ENCODE results near the gene LRSAM1. TPM values are rescaled to one million over a fixed set of nuclear protein-coding genes. Genes with fewer than 3 reads are reported as not detected.

LRSAM1 gene
- total RNA-seq, 1 donor from 2014 or later = 6.7 TPM

GRCh38 chr9:127423476-127423933 lies 27.8 kb upstream of the LRSAM1 start:
- Mint-ChIP-seq H3K27ac (peak overlapping the region; percentile 99), H3K4me1 (peaks cover 40% of the 10 kb centered on the region), H3K36me3 (no peaks in the 10 kb centered on the region), H3K4me3 (peak overlapping the region; percentile 100), H3K9me3 (no peaks in the 10 kb centered on the region), H3K27me3 (ENCODE audit: insufficient read depth, low read depth) (peaks cover 7% of the 10 kb centered on the region)
- H2AFZ ChIP-seq (replicated peaks) = peak overlapping the region; percentile 100
- H3K36me3 ChIP-seq = no peaks in the 10 kb centered on the region
- peak overlapping the region; percentile 2 for H3K27ac ChIP-seq
- no peak for DNase-seq (ENCODE audit: low spot score)
- no peaks in the 10 kb centered on the region for H3K27me3 ChIP-seq
- H3K9ac ChIP-seq = peak overlapping the region; percentile 77
- H3F3A ChIP-seq (ENCODE audit: low read depth) = no peaks in the 10 kb centered on the region
- no peaks in the 10 kb centered on the region for H4K20me1 ChIP-seq (ENCODE audit: low read depth)
- TF ChIP-seq EZH2phosphoT487 (IDR thresholded peaks at IDR 0.05) (no peak), EZH2 (IDR thresholded peaks at IDR 0.05) (peak; percentile 30)
- H3K4me2 ChIP-seq = peak overlapping the region; percentile 88
- H3K9me3 ChIP-seq (ENCODE audit: low read depth) = no peaks in the 10 kb centered on the region
- H3K79me2 ChIP-seq (ENCODE audit: low read depth) = peaks cover 60% of the 10 kb centered on the region
- H3K4me1 ChIP-seq = peaks cover 15% of the 10 kb centered on the region
- peak overlapping the region; percentile 92 for H3K4me3 ChIP-seq

DNA sequence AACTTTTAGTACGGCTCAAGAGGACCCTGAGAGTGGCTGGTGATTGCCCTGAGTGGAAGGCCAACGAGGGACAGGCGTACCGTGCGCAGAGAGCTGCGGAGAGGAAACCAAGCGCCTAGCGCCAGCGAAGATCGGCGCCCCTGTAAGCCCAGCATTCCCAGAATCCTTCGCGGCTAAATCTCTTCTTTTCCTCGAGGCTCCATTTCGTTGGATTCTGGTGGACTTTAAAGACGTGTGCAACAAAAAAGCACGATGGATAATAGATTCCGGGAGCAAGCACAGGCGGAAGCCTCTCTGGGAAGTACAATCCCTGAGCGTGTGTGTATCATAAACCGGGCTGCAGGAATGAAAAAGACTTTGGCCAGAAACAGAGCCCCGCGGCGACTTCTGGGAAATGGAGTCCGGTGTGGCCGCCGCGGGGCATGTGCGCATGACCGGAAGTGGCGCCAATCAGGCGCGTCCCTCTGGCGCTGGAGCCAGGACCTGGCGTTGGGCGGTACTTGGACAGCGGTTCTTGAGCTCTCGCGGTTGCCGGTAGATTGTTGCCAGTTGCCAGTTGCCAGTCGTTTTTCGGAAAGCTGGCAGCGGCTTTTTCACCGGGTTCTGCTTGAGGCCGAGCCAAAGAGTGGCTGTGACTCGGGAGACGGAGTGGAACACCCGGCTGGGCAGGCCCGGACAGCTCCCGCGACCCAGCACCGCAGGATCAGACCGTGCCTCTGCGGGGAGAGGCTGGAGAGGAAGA lies 27.2 kb upstream of the LRSAM1 start, which contains the start of gene ZNF79:
Gene ZNF79 (plus strand): TSS at position 449 of the 742 bp plus-strand sequence. CDS start 406 bp downstream, outside the sequence.
- Mint-ChIP-seq H3K4me1 (peaks cover 40% of the 10 kb centered on the region), H3K9me3 (no peaks in the 10 kb centered on the region)
- peak within 1 kb of the TSS; percentile 2 for H3K27ac ChIP-seq

DNA sequence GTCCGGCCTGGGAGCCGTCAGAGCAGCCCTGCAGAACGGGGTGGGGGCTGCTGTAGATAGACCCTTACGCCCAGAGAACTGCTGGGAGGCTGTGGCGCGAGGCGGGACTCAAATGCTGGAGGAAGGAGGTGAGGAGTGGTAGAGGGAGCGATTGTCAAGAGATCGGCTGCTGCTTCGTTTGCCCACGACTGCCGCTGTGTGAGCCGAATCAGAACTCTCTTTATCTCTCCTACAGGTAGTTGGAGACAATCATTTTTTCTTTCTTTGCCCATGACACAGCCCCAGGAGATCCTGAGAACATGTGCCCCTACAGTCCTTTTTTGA lies 26.7 kb upstream of the LRSAM1 start:
- no peaks in the 10 kb centered on the region for H3K27me3 ChIP-seq
- no peak overlapping the region for H3K27ac ChIP-seq
- peaks cover 61% of the 10 kb centered on the region for H3K79me2 ChIP-seq (ENCODE audit: low read depth)

More for the DNA sequence above, 27.2 kb upstream of the LRSAM1 start, which contains the start of gene ZNF79:
- H3K27me3 Mint-ChIP-seq (ENCODE audit: insufficient read depth, low read depth) = peaks cover 3% of the 10 kb centered on the region
- H3K27ac Mint-ChIP-seq = peak within 1 kb of the TSS; percentile 99
- H4K20me1 ChIP-seq (ENCODE audit: low read depth) = no peaks in the 10 kb centered on the region
- peak within 1 kb of the TSS; percentile 100 for H3K4me3 Mint-ChIP-seq
- H2AFZ ChIP-seq (replicated peaks) = peak within 1 kb of the TSS; percentile 100
- peaks cover 61% of the 10 kb centered on the region for H3K79me2 ChIP-seq (ENCODE audit: low read depth)
- H3K36me3 Mint-ChIP-seq = no peaks in the 10 kb centered on the region
- peak within 1 kb of the TSS; percentile 86 for H3K9ac ChIP-seq
- H3K27me3 ChIP-seq = no peaks in the 10 kb centered on the region
- peak within 1 kb of the TSS; percentile 88 for H3K4me2 ChIP-seq
- H3K4me3 ChIP-seq = peak within 1 kb of the TSS; percentile 92
- TF ChIP-seq, protein P1, sequence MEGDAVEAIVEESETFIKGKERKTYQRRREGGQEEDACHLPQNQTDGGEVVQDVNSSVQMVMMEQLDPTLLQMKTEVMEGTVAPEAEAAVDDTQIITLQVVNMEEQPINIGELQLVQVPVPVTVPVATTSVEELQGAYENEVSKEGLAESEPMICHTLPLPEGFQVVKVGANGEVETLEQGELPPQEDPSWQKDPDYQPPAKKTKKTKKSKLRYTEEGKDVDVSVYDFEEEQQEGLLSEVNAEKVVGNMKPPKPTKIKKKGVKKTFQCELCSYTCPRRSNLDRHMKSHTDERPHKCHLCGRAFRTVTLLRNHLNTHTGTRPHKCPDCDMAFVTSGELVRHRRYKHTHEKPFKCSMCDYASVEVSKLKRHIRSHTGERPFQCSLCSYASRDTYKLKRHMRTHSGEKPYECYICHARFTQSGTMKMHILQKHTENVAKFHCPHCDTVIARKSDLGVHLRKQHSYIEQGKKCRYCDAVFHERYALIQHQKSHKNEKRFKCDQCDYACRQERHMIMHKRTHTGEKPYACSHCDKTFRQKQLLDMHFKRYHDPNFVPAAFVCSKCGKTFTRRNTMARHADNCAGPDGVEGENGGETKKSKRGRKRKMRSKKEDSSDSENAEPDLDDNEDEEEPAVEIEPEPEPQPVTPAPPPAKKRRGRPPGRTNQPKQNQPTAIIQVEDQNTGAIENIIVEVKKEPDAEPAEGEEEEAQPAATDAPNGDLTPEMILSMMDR (IDR thresholded peaks at IDR 0.05) = no peak
- TF ChIP-seq EZH2 (IDR thresholded peaks at IDR 0.05) (no peak), EZH2phosphoT487 (IDR thresholded peaks at IDR 0.05) (no peak)
- no peaks in the 10 kb centered on the region for H3F3A ChIP-seq (ENCODE audit: low read depth)
- no peaks in the 10 kb centered on the region for H3K36me3 ChIP-seq
- H3K9me3 ChIP-seq (ENCODE audit: low read depth) = no peaks in the 10 kb centered on the region
- peak; percentile 97 for DNase-seq (ENCODE audit: low spot score)
- H3K4me1 ChIP-seq = peaks cover 15% of the 10 kb centered on the region

More for the DNA sequence above, 26.7 kb upstream of the LRSAM1 start:
- H3K9ac ChIP-seq = peak overlapping the region; percentile 86
- H2AFZ ChIP-seq (replicated peaks) = peak overlapping the region; percentile 100
- H3K4me3 Mint-ChIP-seq = peak overlapping the region; percentile 100
- DNase-seq (ENCODE audit: low spot score) = no peak
- H3K9me3 ChIP-seq (ENCODE audit: low read depth) = no peaks in the 10 kb centered on the region
- peaks cover 2% of the 10 kb centered on the region for H3K27me3 Mint-ChIP-seq (ENCODE audit: insufficient read depth, low read depth)
- TF ChIP-seq EZH2 (IDR thresholded peaks at IDR 0.05) = no peak
- TF ChIP-seq EZH2phosphoT487 (IDR thresholded peaks at IDR 0.05) = no peak
- TF ChIP-seq, protein P1 (IDR thresholded peaks at IDR 0.05) = no peak
- H3K36me3 ChIP-seq = no peaks in the 10 kb centered on the region
- no peaks in the 10 kb centered on the region for H3F3A ChIP-seq (ENCODE audit: low read depth)
- H3K4me2 ChIP-seq = peak overlapping the region; percentile 88
- peaks cover 40% of the 10 kb centered on the region for H3K4me1 Mint-ChIP-seq
- no peaks in the 10 kb centered on the region for H3K9me3 Mint-ChIP-seq
- H3K36me3 Mint-ChIP-seq = no peaks in the 10 kb centered on the region
- peak overlapping the region; percentile 99 for H3K27ac Mint-ChIP-seq
- H3K4me1 ChIP-seq = peaks cover 15% of the 10 kb centered on the region
- H3K4me3 ChIP-seq = peak overlapping the region; percentile 92
- no peaks in the 10 kb centered on the region for H4K20me1 ChIP-seq (ENCODE audit: low read depth)
